ENCODE results near the gene SRD5A1.

The SRD5A1 gene

GRCh38 chr5:6604341-6604740 is 28.9 kb upstream of the SRD5A1 start:
- DNase-seq (ENCODE audit: low read depth) = no peak

DNA sequence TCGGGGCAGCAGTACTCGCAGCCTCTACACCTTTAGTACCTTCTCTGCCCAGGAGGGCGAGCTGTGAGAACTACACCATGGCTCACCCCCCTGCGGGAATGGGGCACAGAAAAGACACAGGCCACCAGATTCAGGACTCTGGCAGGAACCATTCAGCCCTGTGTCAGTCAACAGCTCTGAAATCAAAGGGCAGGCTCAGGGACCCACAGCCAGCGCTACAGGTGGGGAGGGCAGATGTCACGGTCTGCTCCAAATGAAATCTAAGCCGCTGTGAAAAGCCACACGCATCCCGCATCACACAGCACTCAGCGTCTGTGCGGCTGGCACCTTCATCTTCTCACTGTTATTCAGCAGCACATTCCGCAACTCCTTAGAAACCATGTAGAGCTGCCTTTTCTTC is 28.3 kb upstream of the SRD5A1 start:
- DNase-seq (ENCODE audit: low read depth) = no peak

GRCh38 chr5:6606884-6607558 is 26.2 kb upstream of the SRD5A1 start:
- DNase-seq (ENCODE audit: low read depth) = no peak

DNA sequence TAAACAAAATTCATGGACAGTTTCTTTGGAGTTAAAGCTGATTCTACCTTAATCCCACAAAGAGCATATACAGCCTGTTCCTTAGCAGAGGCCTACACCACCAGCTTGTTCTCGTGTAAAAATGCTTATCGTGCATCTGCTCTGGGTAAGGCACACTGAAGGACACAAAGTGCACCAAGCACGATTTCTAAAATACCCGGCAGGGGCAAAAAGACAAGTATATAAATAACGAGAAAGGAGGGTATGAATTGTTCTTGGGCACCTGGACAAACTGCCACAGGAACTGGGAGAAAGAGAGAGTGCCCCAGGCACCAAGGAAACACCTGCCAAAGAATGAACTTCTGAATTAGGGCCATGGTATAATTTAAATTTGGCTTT is 25.7 kb upstream of the SRD5A1 start:
- no peak for DNase-seq (ENCODE audit: low read depth)

- DNase-seq (ENCODE audit: low read depth) = no peak
Observed at GRCh38 chr5:6608016-6608415, 25.2 kb upstream of the SRD5A1 start.

DNA sequence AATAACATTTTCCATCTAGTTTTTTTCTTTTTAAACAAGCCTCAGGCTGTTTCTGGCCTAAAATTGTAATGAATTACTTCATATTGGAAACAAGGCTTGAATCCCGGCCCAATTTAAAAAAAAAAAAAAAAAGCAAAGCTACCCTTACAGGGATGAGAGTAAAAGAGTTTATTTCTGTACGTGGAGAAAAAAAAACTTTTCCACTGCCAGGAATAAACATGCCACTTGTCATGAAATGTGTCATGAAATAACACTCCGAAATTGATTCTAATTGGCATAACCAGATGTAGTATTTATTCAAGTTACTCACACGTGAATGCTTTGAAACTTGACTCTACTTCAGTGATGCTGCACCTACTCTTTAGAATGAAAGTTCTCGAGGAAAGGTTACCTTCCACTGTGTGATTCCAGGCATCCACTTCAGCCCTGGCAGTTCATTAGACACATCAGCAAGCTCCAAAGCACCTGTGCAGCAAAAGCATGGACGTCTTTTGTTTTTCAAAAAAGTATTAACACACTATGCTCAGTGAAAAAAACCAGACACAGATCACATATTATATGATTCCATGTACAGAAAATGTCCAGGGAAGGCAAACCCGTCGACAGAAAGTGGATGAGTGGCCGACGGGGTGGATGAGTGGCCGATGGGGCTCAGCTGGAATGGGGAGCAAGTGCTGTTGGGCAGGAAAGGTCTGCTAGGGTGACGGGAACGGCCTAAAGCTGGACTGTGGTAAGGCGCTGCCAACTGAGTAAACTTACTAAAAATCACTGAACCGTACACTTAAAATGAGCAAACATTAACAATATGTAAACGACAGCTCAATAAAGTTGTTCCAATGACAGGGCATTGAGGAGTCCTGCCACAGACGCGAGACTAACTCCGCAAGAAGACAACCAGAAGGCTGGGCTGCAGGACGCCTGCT is 21.6 kb upstream of the SRD5A1 start:
- DNase-seq (ENCODE audit: low read depth) = no peak

GRCh38 chr5:6615034-6615815 is 18.0 kb upstream of the SRD5A1 start:
- DNase-seq (ENCODE audit: low read depth) = peak; percentile 13

- DNase-seq (ENCODE audit: low read depth) = no peak
Observed at GRCh38 chr5:6616632-6617031, 16.6 kb upstream of the SRD5A1 start.

- DNase-seq (ENCODE audit: low read depth) = no peak
Observed at GRCh38 chr5:6623228-6623627, 10.0 kb upstream of the SRD5A1 start.

DNA sequence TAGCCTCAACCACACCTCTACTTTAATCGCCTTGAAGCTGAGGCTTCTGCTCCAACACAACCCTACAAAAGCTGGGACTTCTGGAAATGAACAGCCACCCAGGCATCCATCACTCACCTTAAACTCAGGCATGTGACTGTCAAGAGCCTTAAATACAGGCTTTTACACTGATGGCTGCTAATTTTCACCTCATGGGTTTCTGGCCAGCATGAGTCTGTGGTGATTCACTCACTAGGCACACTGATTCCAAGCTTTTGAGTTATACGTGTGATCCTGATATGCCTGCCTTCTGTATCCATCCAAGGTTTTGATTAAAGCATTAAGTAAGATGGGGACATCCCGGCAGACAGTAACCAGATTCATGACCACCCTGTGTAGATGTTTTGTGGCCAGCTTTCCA is 9.3 kb upstream of the SRD5A1 start:
- DNase-seq (ENCODE audit: low read depth) = no peak

- no peak for DNase-seq (ENCODE audit: low read depth)
Observed at GRCh38 chr5:6626508-6626907, 6.7 kb upstream of the SRD5A1 start.

DNA sequence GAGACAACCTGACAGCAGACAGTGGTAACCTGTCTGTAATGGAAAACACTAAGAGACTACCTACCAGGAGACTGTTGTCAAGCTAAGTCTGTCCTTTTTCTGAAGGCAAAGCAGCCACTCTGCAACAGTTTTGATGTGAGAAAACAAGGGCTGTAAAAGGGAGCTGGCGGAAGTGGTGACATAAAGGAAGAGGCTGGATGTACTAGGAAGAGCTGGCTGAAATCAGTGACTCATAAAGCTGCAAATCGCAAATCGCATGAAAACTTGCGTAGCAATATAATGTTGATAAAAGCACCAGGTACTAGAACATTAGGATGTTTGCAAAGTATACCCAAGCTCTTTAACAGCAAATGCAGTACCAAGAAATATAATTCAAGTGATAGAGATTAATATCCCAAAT is 1.8 kb upstream of the SRD5A1 start:
- DNase-seq (ENCODE audit: low read depth) = peak; percentile 4

GRCh38 chr5:6632324-6632887 is 834 bp upstream of the SRD5A1 start:
- DNase-seq (ENCODE audit: low read depth) = no peak

DNA sequence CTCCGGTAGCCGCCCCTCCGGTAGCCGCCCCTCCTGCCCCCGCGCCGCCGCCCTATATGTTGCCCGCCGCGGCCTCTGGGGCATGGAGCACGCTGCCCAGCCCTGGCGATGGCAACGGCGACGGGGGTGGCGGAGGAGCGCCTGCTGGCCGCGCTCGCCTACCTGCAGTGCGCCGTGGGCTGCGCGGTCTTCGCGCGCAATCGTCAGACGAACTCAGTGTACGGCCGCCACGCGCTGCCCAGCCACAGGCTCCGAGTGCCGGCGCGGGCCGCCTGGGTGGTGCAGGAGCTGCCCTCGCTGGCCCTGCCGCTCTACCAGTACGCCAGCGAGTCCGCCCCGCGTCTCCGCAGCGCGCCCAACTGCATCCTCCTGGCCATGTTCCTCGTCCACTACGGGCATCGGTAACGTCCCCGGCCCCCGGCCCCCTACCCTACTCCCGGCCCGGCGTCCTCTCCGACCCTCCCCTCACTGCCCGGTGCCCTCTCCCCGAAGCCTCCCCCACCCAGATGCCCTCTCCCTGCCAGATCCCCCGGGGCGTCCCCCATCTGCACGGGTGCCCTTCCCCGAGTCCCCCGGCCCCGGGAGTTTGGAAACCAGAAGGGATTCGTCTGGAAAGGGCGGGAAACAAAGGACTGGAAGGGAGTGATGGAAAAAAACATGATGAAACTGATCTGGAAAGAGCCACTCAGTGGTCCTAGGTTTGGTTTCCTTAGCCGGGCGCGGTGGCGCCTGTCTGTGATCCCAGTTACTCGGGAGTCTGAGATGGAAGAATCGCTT is 417 bp downstream of the SRD5A1 start:
- DNase-seq (ENCODE audit: low read depth) = peak; percentile 59

DNA sequence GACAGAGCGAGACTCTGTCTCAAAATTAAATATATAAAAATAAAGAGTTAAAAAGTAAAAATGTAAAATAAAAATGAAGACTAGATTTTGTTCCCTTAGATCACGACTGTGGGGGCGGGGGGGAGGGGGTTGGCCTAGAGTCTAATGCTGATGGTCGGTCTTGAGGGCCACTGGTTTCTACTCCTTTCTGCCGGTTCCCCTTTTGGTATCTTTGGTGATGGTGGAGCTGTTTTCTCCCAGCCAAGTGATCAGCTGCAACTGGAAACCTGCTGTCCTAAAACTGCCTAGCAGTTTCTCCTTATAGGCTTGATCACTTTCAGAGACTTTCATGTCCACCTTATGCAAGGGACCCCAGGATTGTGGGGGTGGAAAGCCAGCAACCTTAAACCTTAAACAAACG is 1.1 kb downstream of the SRD5A1 start:
- peak; percentile 28 for DNase-seq (ENCODE audit: low read depth)

GRCh38 chr5:6634788-6635430 is 1.7 kb downstream of the SRD5A1 start:
- DNase-seq (ENCODE audit: low read depth) = peak; percentile 11

DNA sequence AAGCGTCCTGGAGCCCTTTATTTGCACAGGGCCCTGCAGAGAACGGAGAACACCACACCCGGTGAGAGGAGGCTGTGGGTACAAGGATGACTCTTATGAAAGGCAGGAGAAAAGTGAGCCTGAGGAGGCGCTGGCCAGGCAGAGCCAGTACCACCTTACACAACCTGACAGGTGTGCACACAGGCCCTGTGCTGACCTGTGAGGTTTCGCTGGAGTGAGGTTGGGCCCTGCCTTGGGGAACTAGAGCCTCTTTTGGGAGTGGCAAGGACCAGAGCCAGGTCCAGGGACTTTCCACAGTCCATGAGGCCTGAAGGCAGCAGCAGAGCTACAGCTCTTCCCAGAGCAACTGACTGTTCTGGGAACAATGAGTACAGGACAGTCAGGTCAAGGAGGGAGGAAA is 3.1 kb downstream of the SRD5A1 start:
- DNase-seq (ENCODE audit: low read depth) = no peak

GRCh38 chr5:6637022-6637421 is 3.8 kb downstream of the SRD5A1 start:
- no peak for DNase-seq (ENCODE audit: low read depth)

- no peak for DNase-seq (ENCODE audit: low read depth)
Observed at GRCh38 chr5:6637590-6637989, 4.3 kb downstream of the SRD5A1 start.

DNA sequence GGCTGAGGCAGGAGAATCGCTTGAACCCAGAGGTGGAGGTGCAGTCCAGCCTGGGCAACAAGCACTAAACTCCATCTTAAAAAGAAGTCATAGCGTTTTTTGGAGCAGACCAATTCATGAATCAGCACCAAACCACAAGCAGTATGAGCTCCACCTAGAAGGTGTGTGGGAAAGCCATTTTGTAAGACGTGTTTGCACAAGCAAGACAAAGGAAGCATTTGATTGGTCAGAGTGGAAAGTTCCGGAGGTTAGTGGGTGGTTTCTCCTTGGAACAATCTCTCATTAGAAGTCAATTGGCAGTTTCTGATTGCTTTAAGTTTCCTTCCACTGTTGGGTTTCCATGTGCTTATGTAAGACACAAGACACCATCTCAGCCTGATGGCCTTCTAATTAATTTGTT is 5.0 kb downstream of the SRD5A1 start:
- no peak for DNase-seq (ENCODE audit: low read depth)

- DNase-seq (ENCODE audit: low read depth) = no peak
Observed at GRCh38 chr5:6642655-6643054, 9.4 kb downstream of the SRD5A1 start.

Measured in EH (cell line).